Measurements from ENCODE around the gene TOX2. TPM values are rescaled to one million over a fixed set of nuclear protein-coding genes. Genes with fewer than 3 reads are reported as not detected.

The TOX2 gene
- total and polyA plus RNA-seq, 5 donors from 2014 or later = 2.0 to 9.2 (median 3.4) TPM

GRCh38 chr20:43942201-43942590 lies 27.5 kb downstream of the TOX2 start:
- Mint-ChIP-seq H3K27ac (peak overlapping the region; percentile 48 to 92 (median 89)), H3K4me3 (peak overlapping the region; percentile 59 to 79 (median 72))
- peaks cover 60% of the 10 kb centered on the region for H3K4me1 ChIP-seq (ENCODE audit: control insufficient read depth, insufficient read depth, low read length, poor library complexity, severe bottlenecking)

GRCh38 chr20:43942667-43943285 lies 28.1 kb downstream of the TOX2 start:
- Mint-ChIP-seq H3K27ac (peak overlapping the region; percentile 89 to 92 (median 92)), H3K36me3 (no peaks in the 10 kb centered on the region), H3K9me3 (no peaks in the 10 kb centered on the region), H3K27me3 (peaks cover 5% of the 10 kb centered on the region), H3K4me1 (peaks cover 24 to 90% (median 64%) of the 10 kb centered on the region in 4 donors), H3K4me3 (peak overlapping the region; percentile 59 to 79 (median 72))
- H3K36me3 ChIP-seq (ENCODE audit: control insufficient read depth, insufficient read depth, low read length) = no peaks in the 10 kb centered on the region
- ATAC-seq (ENCODE audit: low read depth in 2 of 2) = peak; percentile 80 to 84
- DNase-seq = peak in 2 of 3 donors; percentile 53 to 85
- H3K9me3 ChIP-seq (ENCODE audit: control insufficient read depth in 2 of 2, low read length in 2 of 2) = no peaks in the 10 kb centered on the region
- peaks cover 60% of the 10 kb centered on the region for H3K4me1 ChIP-seq (ENCODE audit: control insufficient read depth, insufficient read depth, low read length, poor library complexity, severe bottlenecking)
- peak overlapping the region; percentile 54 for H3K4me3 ChIP-seq (ENCODE audit: low read depth, low read length)
- no peaks in the 10 kb centered on the region for H3K27me3 ChIP-seq (ENCODE audit: control insufficient read depth, insufficient read depth, low read length)
- peak overlapping the region; percentile 72 for H3K27ac ChIP-seq (ENCODE audit: insufficient read depth, low read length, poor library complexity, severe bottlenecking)

More at GRCh38 chr20:43942201-43942590, 27.5 kb downstream of the TOX2 start:
- DNase-seq (no peak), ATAC-seq (ENCODE audit: low read depth in 2 of 2) (peak in 1 of 2 donors; percentile 3)
- Mint-ChIP-seq H3K9me3 (no peaks in the 10 kb centered on the region), H3K27me3 (peaks cover 5% of the 10 kb centered on the region), H3K4me1 (peaks cover 24 to 84% (median 60%) of the 10 kb centered on the region in 4 donors), H3K36me3 (no peaks in the 10 kb centered on the region)
- peak overlapping the region; percentile 54 for H3K4me3 ChIP-seq (ENCODE audit: low read depth, low read length)
- H3K36me3 ChIP-seq (ENCODE audit: control insufficient read depth, insufficient read depth, low read length) = no peaks in the 10 kb centered on the region
- no peaks in the 10 kb centered on the region for H3K27me3 ChIP-seq (ENCODE audit: control insufficient read depth, insufficient read depth, low read length)
- H3K27ac ChIP-seq (ENCODE audit: insufficient read depth, low read length, poor library complexity, severe bottlenecking) = peak overlapping the region; percentile 72
- H3K9me3 ChIP-seq (ENCODE audit: control insufficient read depth in 2 of 2, low read length in 2 of 2) = no peaks in the 10 kb centered on the region

- Histone ChIP-seq H3K4me1 (ENCODE audit: control insufficient read depth, insufficient read depth, low read length, poor library complexity, severe bottlenecking) (peaks cover 61% of the 10 kb centered on the region), H3K9me3 (ENCODE audit: control insufficient read depth in 2 of 2, low read length in 2 of 2) (no peaks in the 10 kb centered on the region), H3K36me3 (ENCODE audit: control insufficient read depth, insufficient read depth, low read length) (no peaks in the 10 kb centered on the region), H3K4me3 (ENCODE audit: low read depth, low read length) (peak overlapping the region; percentile 54), H3K27me3 (ENCODE audit: control insufficient read depth, insufficient read depth, low read length) (no peaks in the 10 kb centered on the region), H3K27ac (ENCODE audit: insufficient read depth, low read length, poor library complexity, severe bottlenecking) (peak overlapping the region; percentile 72)
- peak overlapping the region; percentile 68 to 92 (median 89) for H3K27ac Mint-ChIP-seq
- peaks cover 24 to 92% (median 65%) of the 10 kb centered on the region in 4 donors for H3K4me1 Mint-ChIP-seq
- H3K27me3 Mint-ChIP-seq = peaks cover 5% of the 10 kb centered on the region
- no peaks in the 10 kb centered on the region for H3K36me3 Mint-ChIP-seq
- no peak for DNase-seq
- no peak for ATAC-seq (ENCODE audit: low read depth in 2 of 2)
- H3K9me3 Mint-ChIP-seq = no peaks in the 10 kb centered on the region
- peak overlapping the region in 3 of 4 donors; percentile 37 to 79 (median 68) for H3K4me3 Mint-ChIP-seq
Measured at GRCh38 chr20:43943725-43944124, 29.1 kb downstream of the TOX2 start.

- Histone ChIP-seq H3K4me1 (ENCODE audit: control insufficient read depth, insufficient read depth, low read length, poor library complexity, severe bottlenecking) (peaks cover 62% of the 10 kb centered on the region), H3K4me3 (ENCODE audit: low read depth, low read length) (no peak overlapping the region), H3K36me3 (ENCODE audit: control insufficient read depth, insufficient read depth, low read length) (no peaks in the 10 kb centered on the region), H3K9me3 (ENCODE audit: control insufficient read depth in 2 of 2, low read length in 2 of 2) (no peaks in the 10 kb centered on the region), H3K27ac (ENCODE audit: insufficient read depth, low read length, poor library complexity, severe bottlenecking) (no peak overlapping the region), H3K27me3 (ENCODE audit: control insufficient read depth, insufficient read depth, low read length) (no peaks in the 10 kb centered on the region)
- H3K27ac Mint-ChIP-seq = peak overlapping the region in 2 of 3 donors; percentile 68 to 89
- H3K9me3 Mint-ChIP-seq = no peaks in the 10 kb centered on the region
- peaks cover 31 to 93% (median 67%) of the 10 kb centered on the region in 4 donors for H3K4me1 Mint-ChIP-seq
- no peak for ATAC-seq (ENCODE audit: low read depth in 2 of 2)
- H3K27me3 Mint-ChIP-seq = peaks cover 6% of the 10 kb centered on the region
- no peaks in the 10 kb centered on the region for H3K36me3 Mint-ChIP-seq
- no peak for DNase-seq
- peak overlapping the region in 1 of 4 donors; percentile 58 for H3K4me3 Mint-ChIP-seq
Measured at GRCh38 chr20:43944653-43945235, 30.1 kb downstream of the TOX2 start.

- no peaks in the 10 kb centered on the region for H3K9me3 Mint-ChIP-seq
- peak overlapping the region in 1 of 4 donors; percentile 58 for H3K4me3 Mint-ChIP-seq
- H3K27me3 Mint-ChIP-seq = peaks cover 9% of the 10 kb centered on the region
- Histone ChIP-seq H3K9me3 (ENCODE audit: control insufficient read depth in 2 of 2, low read length in 2 of 2) (no peaks in the 10 kb centered on the region), H3K27ac (ENCODE audit: insufficient read depth, low read length, poor library complexity, severe bottlenecking) (no peak overlapping the region), H3K4me1 (ENCODE audit: control insufficient read depth, insufficient read depth, low read length, poor library complexity, severe bottlenecking) (peaks cover 62% of the 10 kb centered on the region), H3K4me3 (ENCODE audit: low read depth, low read length) (no peak overlapping the region), H3K27me3 (ENCODE audit: control insufficient read depth, insufficient read depth, low read length) (no peaks in the 10 kb centered on the region), H3K36me3 (ENCODE audit: control insufficient read depth, insufficient read depth, low read length) (no peaks in the 10 kb centered on the region)
- ATAC-seq (ENCODE audit: low read depth in 2 of 2) = no peak
- H3K36me3 Mint-ChIP-seq = no peaks in the 10 kb centered on the region
- peaks cover 39 to 93% (median 70%) of the 10 kb centered on the region in 4 donors for H3K4me1 Mint-ChIP-seq
- no peak for DNase-seq
- H3K27ac Mint-ChIP-seq = no peak overlapping the region
Measured at GRCh38 chr20:43945391-43946205, 30.9 kb downstream of the TOX2 start.

- Mint-ChIP-seq H3K4me1 (peaks cover 37 to 93% (median 69%) of the 10 kb centered on the region in 4 donors), H3K36me3 (no peaks in the 10 kb centered on the region), H3K4me3 (peak overlapping the region in 2 of 4 donors; percentile 35 to 42), H3K27ac (no peak overlapping the region), H3K27me3 (peaks cover 9% of the 10 kb centered on the region), H3K9me3 (no peaks in the 10 kb centered on the region)
- no peak overlapping the region for H3K4me3 ChIP-seq (ENCODE audit: low read depth, low read length)
- no peaks in the 10 kb centered on the region for H3K9me3 ChIP-seq (ENCODE audit: control insufficient read depth in 2 of 2, low read length in 2 of 2)
- no peak overlapping the region for H3K27ac ChIP-seq (ENCODE audit: insufficient read depth, low read length, poor library complexity, severe bottlenecking)
- ATAC-seq (ENCODE audit: low read depth in 2 of 2) = no peak
- no peaks in the 10 kb centered on the region for H3K36me3 ChIP-seq (ENCODE audit: control insufficient read depth, insufficient read depth, low read length)
- DNase-seq = no peak
- H3K4me1 ChIP-seq (ENCODE audit: control insufficient read depth, insufficient read depth, low read length, poor library complexity, severe bottlenecking) = peaks cover 63% of the 10 kb centered on the region
- H3K27me3 ChIP-seq (ENCODE audit: control insufficient read depth, insufficient read depth, low read length) = no peaks in the 10 kb centered on the region
Measured at GRCh38 chr20:43946206-43946491, 31.5 kb downstream of the TOX2 start.

GRCh38 chr20:43946659-43947315 lies 32.1 kb downstream of the TOX2 start:
- Mint-ChIP-seq H3K27ac (no peak overlapping the region), H3K4me3 (peak overlapping the region in 1 of 4 donors; percentile 50), H3K9me3 (no peaks in the 10 kb centered on the region), H3K4me1 (peaks cover 37 to 90% (median 64%) of the 10 kb centered on the region in 4 donors), H3K36me3 (no peaks in the 10 kb centered on the region), H3K27me3 (peaks cover 9% of the 10 kb centered on the region)
- Histone ChIP-seq H3K36me3 (ENCODE audit: control insufficient read depth, insufficient read depth, low read length) (no peaks in the 10 kb centered on the region), H3K4me3 (ENCODE audit: low read depth, low read length) (no peak overlapping the region), H3K4me1 (ENCODE audit: control insufficient read depth, insufficient read depth, low read length, poor library complexity, severe bottlenecking) (peaks cover 63% of the 10 kb centered on the region), H3K27me3 (ENCODE audit: control insufficient read depth, insufficient read depth, low read length) (no peaks in the 10 kb centered on the region), H3K27ac (ENCODE audit: insufficient read depth, low read length, poor library complexity, severe bottlenecking) (no peak overlapping the region), H3K9me3 (ENCODE audit: control insufficient read depth in 2 of 2, low read length in 2 of 2) (no peaks in the 10 kb centered on the region)
- no peak for DNase-seq
- no peak for ATAC-seq (ENCODE audit: low read depth in 2 of 2)
